Measurements from ENCODE around the gene SLC27A1. TPM values are rescaled to one million over a fixed set of nuclear protein-coding genes. Genes with fewer than 3 reads are reported as not detected.

The SLC27A1 gene
- total and polyA plus RNA-seq, 9 of the 15 experiments (the other 6 are each of a cell fraction or from before 2014, with no cell fraction given) = 0.06 to 3.0 (median 1.1) TPM

DNA sequence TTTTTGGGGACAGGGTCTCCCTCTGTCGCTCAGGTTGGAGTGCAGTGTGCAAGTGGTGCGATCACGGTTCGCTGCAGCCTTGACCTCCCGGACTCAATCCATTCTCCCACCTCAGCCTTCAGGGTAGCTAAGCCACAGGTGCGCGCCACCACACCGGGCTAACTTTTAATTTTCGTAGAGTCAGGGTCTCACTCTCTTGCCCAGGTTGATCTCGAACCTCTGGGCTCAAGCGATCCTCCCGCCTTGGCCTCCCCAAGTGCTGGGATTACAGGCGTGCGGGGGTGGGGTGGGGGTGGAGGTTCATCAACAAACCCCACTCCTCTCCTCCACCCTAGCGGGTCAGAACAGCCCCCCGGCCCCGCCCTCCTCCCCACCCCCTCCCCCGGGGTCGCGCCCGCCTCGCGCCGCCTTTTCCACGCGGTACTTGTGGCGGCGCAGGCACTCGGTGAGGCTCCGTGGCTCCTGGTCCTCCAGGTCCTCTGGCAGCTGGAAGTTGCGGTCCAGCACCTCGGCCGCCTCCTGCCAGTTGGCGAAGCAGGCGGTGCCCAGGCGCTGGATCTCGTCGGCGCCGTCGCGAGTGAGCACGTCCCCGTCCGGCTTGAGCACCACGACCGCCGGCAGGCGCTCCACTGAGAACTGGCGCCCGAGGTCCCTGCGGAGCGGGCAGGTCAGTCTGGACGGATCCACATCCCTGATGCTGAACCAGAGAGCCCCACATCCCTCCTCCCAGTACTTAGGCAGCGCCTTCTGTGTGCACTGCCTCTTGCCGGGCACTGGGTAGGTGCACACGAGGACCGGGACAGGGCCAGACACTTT, 14.8 kb upstream of the SLC27A1 start:
- Histone ChIP-seq H3K27me3 (ENCODE audit: control insufficient read depth in 2 of 2, insufficient read depth in 2 of 2, low read length in 2 of 2) (peaks cover 4 to 17% of the 10 kb centered on the region in 2 experiments; a peak in 4 of 5 replicates), H2AFZ (ENCODE audit: low read depth, low read length) (no peak overlapping the region), H3K79me2 (ENCODE audit: control insufficient read depth, insufficient read depth, low read length) (no peaks in the 10 kb centered on the region), H3K36me3 (ENCODE audit: control insufficient read depth, insufficient read depth, low read length) (no peaks in the 10 kb centered on the region), H3K9ac (ENCODE audit: insufficient read depth in 1 of 2, low read depth in 2 of 2, low read length in 2 of 2) (peak overlapping the region in 1 of 2 experiments; percentile 35; a peak in 1 of 4 replicates), H3K4me3 (no peak overlapping the region), H3K4me2 (ENCODE audit: insufficient read depth, low read length) (no peak overlapping the region), H4K20me1 (replicated peaks; ENCODE audit: control insufficient read depth, insufficient read depth, low read length) (no peaks in the 10 kb centered on the region), H3K27ac (ENCODE audit: extremely low read depth, low read depth, low read length) (no peak overlapping the region), H3K9me1 (ENCODE audit: control insufficient read depth, insufficient read depth, low read length) (no peaks in the 10 kb centered on the region), H3K9me3 (replicated peaks; ENCODE audit: control insufficient read depth, insufficient read depth, low read depth, low read length) (no peaks in the 10 kb centered on the region), H3K4me1 (replicated peaks in 1 of 2; ENCODE audit: control insufficient read depth in 2 of 2, insufficient read depth in 2 of 2, low read length in 2 of 2) (peaks cover 4 to 24% of the 10 kb centered on the region in 2 experiments; a peak in 3 of 5 replicates)
- WGBS (ENCODE audit: insufficient coverage, low coverage, missing lambda C conversion rate) = 49% methylated on average over 27 of the region's 58 CpGs
- POLR2A ChIA-PET = interaction anchor here (0.8 kb wide), 1 partner anchor 163 kb away, joined by 6 read pairs; no protein-coding TSS in a partner anchor
- no peak for FAIRE-seq
- TF ChIP-seq ZNF121 (CRISPR knock-in tag; conservative IDR thresholded peaks at IDR 0.05) (no peak), ZC3H4 (CRISPR knock-in tag; IDR thresholded peaks at IDR 0.05; ENCODE audit: borderline replicate concordance) (no peak)
- TF ChIP-seq, protein P1, sequence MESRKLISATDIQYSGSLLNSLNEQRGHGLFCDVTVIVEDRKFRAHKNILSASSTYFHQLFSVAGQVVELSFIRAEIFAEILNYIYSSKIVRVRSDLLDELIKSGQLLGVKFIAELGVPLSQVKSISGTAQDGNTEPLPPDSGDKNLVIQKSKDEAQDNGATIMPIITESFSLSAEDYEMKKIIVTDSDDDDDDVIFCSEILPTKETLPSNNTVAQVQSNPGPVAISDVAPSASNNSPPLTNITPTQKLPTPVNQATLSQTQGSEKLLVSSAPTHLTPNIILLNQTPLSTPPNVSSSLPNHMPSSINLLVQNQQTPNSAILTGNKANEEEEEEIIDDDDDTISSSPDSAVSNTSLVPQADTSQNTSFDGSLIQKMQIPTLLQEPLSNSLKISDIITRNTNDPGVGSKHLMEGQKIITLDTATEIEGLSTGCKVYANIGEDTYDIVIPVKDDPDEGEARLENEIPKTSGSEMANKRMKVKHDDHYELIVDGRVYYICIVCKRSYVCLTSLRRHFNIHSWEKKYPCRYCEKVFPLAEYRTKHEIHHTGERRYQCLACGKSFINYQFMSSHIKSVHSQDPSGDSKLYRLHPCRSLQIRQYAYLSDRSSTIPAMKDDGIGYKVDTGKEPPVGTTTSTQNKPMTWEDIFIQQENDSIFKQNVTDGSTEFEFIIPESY (CRISPR knock-in tag; IDR thresholded peaks at IDR 0.05) = peak; percentile 47; the same call in 1 of the 2 replicates
- BruUV-seq (replicated peaks) = no TSS peak
- ATAC-seq = no peak
- intact Hi-C loops (cut with micrococcal nuclease) (loop anchor here (10.0 kb wide), 1 partner anchor 219 kb away; no protein-coding TSS in a partner anchor), in situ Hi-C loops (cut with MboI) (no loop called here)
- CTCF ChIA-PET (ENCODE audit: low intra/inter-chr PET ratio) = interaction anchor here (2.6 kb wide), 1 partner anchor 11 kb away, joined by 10 read pairs; no protein-coding TSS in a partner anchor
- peak in 2 of 4 experiments; percentile 33 to 34 for DNase-seq (ENCODE audit: extremely low read depth in 1 of 4, low spot score in 3 of 4)
